Activated CD4-positive, alpha-beta T cell treated with anti-CD3 and anti-CD28 coated beads, Interleukin-2, Interleukin-6, amounts not matched to agents 100 ng/mL and 50 ng/mL, durations not matched to agents 16 hours and 8 hours (primary cell): Measurements from ENCODE around the gene NEU1.
"Not testable (repeated sequence)": the region's sequence is repeated elsewhere in the genome, so short reads cannot be mapped to it uniquely, and the experiment has no call there.

Experiments
- DNase-seq: peaks from one replicate; pipeline ENCODE4 v3.0.0-alpha.2; 2020

Gene NEU1

GRCh38 chr6:31871046-31871659 lies 8.5 kb upstream of the NEU1 start:
- DNase-seq, result no peak

DNA sequence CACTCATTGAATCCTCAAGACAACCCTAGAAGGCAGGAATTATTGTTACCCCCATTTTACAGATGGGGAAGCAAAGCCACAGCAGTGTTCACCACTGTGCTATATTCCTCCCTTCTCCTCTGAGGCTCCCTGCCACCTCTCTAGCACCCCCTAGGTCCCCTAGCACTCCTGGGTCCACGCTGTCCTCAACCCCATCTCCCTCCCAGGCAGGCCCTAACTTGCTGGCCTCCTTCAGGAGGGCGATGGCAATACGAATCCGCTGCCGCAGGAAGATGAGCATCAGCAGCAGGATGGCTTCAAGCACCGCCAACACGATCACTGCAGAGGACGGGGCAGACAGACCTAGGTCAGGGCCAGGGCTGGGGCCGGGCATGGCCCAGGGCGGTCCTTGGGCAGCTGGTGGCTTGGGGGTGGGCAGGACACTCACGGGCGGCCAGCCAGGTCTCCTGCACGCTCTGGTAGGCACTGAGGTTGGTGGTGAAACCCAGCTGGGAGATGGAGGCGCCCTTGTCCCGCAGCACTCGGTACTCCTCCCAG lies 7.8 kb upstream of the NEU1 start:
- DNase-seq, result peak; percentile 19

GRCh38 chr6:31869343-31869742 lies 6.7 kb upstream of the NEU1 start:
- DNase-seq, result no peak

DNA sequence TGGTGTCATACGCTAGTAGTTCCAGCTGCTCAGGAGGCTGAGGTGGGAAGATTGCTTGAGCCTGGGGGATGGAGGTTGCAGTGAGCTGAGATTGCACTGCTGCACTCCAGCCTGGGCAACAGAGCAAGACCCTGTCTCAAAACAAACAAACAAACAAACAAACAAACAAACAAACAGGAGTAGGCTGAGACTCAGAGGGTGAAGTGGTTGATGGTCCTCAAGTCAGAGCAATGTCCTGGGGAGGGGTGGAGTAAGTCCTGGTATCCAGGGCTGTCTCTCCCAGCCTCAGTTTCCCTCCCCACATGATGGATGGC lies 6.0 kb upstream of the NEU1 start:
- not testable (repeated sequence) for DNase-seq

- DNase-seq, result no peak
Observed at GRCh38 chr6:31865205-31866118, 2.8 kb upstream of the NEU1 start.

DNA sequence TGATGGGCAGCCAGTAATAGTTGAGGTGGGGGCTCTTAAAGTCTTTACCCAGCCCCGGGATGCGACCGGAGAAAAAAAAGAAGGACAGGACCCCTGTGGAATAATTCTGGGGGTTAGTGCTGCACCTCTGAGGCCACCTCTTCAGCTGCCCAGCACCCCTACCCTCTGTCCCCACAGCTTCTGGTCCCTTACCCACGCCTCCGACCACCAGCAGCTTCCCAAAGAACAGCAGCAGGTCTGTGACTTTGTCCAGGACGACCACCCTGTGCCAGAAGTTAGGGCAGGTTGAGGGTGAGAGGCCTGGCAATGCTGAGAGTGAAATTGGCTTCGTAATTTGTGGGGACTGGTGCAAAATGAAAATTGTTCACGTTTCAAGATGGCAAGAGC lies 2.2 kb upstream of the NEU1 start:
- DNase-seq, result no peak

- DNase-seq, result not testable (repeated sequence)
Observed at GRCh38 chr6:31864123-31864562, 1.5 kb upstream of the NEU1 start.

GRCh38 chr6:31861919-31862343 lies 690 bp downstream of the NEU1 start:
- no peak for DNase-seq

GRCh38 chr6:31861150-31861549 lies 1.5 kb downstream of the NEU1 start:
- DNase-seq, result no peak

- no peak for DNase-seq
Observed at GRCh38 chr6:31860349-31860748, 2.3 kb downstream of the NEU1 start.

- DNase-seq, result no peak
Observed at GRCh38 chr6:31859923-31860322, 2.7 kb downstream of the NEU1 start.

GRCh38 chr6:31858707-31859106 lies 3.9 kb downstream of the NEU1 start:
- no peak for DNase-seq

DNA sequence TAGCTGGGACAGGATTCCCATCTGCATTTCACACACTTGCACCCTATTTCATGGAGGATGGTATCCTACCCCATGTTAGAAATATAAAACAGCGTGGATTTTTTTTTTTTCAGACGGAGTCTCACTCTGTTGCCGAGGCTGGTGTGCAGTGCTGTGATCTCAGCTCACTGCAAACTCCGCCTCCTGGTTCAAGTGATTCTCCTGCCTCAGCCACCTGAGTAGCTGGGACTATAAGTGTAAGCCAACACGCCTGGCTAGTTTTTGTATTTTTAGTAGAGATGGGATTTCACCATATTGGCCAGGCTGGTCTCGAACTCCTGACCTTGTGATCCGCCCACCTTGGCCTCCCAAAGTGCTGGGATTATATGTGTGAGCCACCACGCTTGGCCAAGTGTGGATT lies 4.8 kb downstream of the NEU1 start:
- DNase-seq, result not testable (repeated sequence)

DNA sequence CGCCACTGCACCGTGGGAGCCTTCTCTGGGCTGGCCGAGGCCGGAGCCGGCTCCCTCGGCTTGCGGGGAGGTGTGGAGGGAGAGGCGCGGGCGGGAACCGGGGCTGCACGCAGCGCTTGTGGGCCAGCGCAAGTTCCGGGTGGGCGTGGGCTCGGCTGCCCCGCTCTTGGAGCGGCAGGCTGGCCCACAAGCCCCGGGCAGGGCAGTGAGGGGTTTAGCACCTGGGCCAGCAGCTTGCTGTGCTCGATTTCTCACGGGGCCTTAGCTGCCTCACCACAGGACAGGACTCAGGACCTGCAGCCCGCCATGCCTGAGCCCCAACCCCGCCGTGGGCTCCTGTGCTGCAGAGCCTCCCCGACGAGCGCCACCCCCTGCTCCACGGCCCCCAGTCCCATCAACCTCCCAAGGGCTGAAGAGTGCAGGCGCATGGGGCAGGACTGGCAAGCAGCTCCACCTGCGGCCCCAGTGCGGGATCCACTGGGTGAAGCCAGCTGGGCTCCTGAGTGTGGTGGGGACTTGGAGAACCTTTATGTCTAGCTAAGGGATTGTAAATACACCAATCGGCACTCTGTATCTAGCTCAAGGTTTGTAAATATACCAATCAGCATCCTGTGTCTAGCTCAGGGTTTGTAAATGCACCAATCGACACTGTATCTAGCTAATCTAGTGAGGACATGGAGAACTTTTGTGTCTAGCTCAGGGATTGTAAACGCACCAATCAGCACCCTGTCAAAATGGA lies 10.5 kb downstream of the NEU1 start:
- DNase-seq, result not testable (repeated sequence)

DNA sequence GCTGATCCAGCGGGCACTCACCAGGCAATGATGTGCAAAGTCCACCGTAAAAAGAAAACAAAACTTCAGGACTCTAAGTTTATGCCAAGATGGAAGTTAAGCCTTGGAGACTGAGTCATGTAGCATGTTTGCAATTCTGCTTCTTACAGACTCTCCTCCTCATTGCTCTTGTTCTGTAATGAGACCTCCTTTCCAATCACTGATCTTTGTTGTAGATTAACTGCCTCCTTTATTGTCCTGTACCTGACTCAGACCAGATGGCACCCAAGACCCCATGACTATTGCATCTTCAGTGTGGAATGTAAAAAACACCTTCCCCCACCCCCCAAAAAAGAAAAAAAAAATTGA lies 11.2 kb downstream of the NEU1 start:
- no peak for DNase-seq

DNA sequence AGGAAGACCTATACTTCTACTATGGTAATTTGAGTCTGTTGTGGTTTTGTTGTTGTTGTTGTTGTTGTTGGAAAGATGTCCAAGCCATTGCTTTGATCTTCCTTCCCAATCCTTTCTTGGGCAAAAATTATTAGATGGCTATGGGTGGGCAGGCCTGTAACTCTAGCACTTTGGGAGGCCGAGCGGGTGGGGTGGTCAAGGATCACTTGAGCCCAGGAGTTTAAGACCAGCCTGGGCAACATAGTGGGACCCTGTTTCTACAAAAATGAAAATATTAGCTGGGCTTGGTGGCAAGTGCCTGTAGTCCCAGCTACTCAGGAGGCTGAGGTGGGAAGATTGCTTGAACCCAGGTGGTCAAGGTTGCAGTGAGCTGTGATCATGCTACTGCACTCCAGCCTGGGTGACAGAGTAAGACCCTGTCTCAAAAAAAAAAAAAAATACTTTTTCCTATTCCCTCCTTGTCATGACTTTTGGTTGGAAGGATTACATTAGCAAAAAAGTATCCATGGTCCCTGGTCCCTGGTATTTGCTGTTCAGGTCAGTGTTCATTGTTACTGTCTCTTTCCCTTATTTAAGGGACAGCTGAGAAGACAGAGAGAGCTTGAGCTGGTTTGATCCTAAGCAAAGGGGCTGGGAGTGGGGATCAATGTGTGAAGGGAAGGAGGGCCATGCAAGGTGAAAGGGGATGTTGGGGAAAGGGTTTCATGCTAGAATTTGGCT lies 11.7 kb downstream of the NEU1 start:
- no peak for DNase-seq

GRCh38 chr6:31847276-31847978 lies 15.2 kb downstream of the NEU1 start:
- no peak for DNase-seq

- no peak for DNase-seq
Observed at GRCh38 chr6:31844507-31844906, 18.1 kb downstream of the NEU1 start.

GRCh38 chr6:31842053-31842452 lies 20.6 kb downstream of the NEU1 start:
- DNase-seq, result no peak

GRCh38 chr6:31839779-31840126 lies 22.9 kb downstream of the NEU1 start:
- not testable (repeated sequence) for DNase-seq

- DNase-seq, result no peak
Observed at GRCh38 chr6:31838968-31839367, 23.7 kb downstream of the NEU1 start.

DNA sequence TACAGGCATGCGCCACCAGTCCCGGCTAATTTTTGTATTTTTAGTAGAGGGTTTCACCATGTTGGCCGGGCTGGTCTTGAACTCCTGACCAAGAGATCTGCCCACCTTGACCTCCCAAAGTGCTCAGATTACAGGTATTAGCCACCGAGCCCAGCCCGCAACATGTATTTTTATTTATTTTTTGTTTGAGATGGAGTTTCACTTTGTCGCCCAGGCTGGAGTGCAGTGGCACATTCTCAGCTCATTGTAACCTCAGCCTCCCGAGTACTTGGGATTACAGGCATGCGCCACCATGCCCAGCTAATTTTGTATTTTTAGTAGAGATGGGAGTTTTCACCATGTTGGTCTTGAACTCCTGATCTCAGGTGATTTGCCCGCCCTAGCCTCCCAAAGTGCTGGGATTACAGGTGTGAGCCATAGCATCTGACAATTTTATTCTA lies 24.5 kb downstream of the NEU1 start:
- DNase-seq, result not testable (repeated sequence)
